ENCODE data around the gene HIVEP2. TPM values are rescaled to one million over a fixed set of nuclear protein-coding genes. Genes with fewer than 3 reads are reported as not detected.

The HIVEP2 gene
- total and polyA plus RNA-seq, 2 donors (not counting 1 experiment from before 2014, with no cell fraction given): 5.0 to 14.4 TPM

GRCh38 chr6:142830116-142830710 is 114.8 kb downstream of the HIVEP2 start:
- no peaks in the 10 kb centered on the region for H4K20me1 ChIP-seq (ENCODE audit: control insufficient read depth, extremely low read depth, insufficient read depth, low read length)
- TF ChIP-seq CTCF (conservative IDR thresholded peaks at IDR 0.05 in 1 of 2, IDR thresholded peaks at IDR 0.05 in 1 of 2; ENCODE audit: low read depth in 1 of 2, low read length in 2 of 2) (no peak), EZH2 (IDR thresholded peaks at IDR 0.05; ENCODE audit: low read length, missing control alignments) (no peak)
- H3K79me2 ChIP-seq (ENCODE audit: control insufficient read depth, insufficient read depth, low read length): no peaks in the 10 kb centered on the region
- H3K4me1 ChIP-seq (ENCODE audit: control insufficient read depth, extremely low read depth, insufficient read depth, low read length): peaks cover 3% of the 10 kb centered on the region
- H3K27ac ChIP-seq (ENCODE audit: insufficient read depth, low read length): no peak overlapping the region
- no peak overlapping the region for H3K4me2 ChIP-seq (ENCODE audit: extremely low read depth, insufficient read depth, low read length)
- no peaks in the 10 kb centered on the region for H3K27me3 ChIP-seq (ENCODE audit: control insufficient read depth, insufficient read depth, low read length)
- H2AFZ ChIP-seq (ENCODE audit: low read length): no peak overlapping the region
- H3K36me3 ChIP-seq (ENCODE audit: control insufficient read depth, insufficient read depth, low read length): no peaks in the 10 kb centered on the region
- no peak overlapping the region for H3K4me3 ChIP-seq (replicated peaks in 1 of 4; ENCODE audit: control extremely low read depth in 1 of 4, insufficient read depth in 1 of 4, low read depth in 3 of 4, low read length in 4 of 4)
- no peaks in the 10 kb centered on the region for H3K9me3 ChIP-seq (ENCODE audit: control insufficient read depth, insufficient read depth, low read depth, low read length)
- no peak for DNase-seq (ENCODE audit: low read depth in 2 of 2)
- H3K9ac ChIP-seq (ENCODE audit: insufficient read depth, low read length): no peak overlapping the region

GRCh38 chr6:142829556-142829955 is 115.4 kb downstream of the HIVEP2 start:
- H3K9me3 ChIP-seq (ENCODE audit: control insufficient read depth, insufficient read depth, low read depth, low read length): no peaks in the 10 kb centered on the region
- H2AFZ ChIP-seq (ENCODE audit: low read length): no peak overlapping the region
- H3K4me3 ChIP-seq (replicated peaks in 1 of 4; ENCODE audit: control extremely low read depth in 1 of 4, insufficient read depth in 1 of 4, low read depth in 3 of 4, low read length in 4 of 4): no peak overlapping the region
- no peak overlapping the region for H3K4me2 ChIP-seq (ENCODE audit: extremely low read depth, insufficient read depth, low read length)
- no peak for TF ChIP-seq CTCF (conservative IDR thresholded peaks at IDR 0.05 in 1 of 2, IDR thresholded peaks at IDR 0.05 in 1 of 2; ENCODE audit: low read depth in 1 of 2, low read length in 2 of 2)
- TF ChIP-seq EZH2 (IDR thresholded peaks at IDR 0.05; ENCODE audit: low read length, missing control alignments): no peak
- no peaks in the 10 kb centered on the region for H3K36me3 ChIP-seq (ENCODE audit: control insufficient read depth, insufficient read depth, low read length)
- no peaks in the 10 kb centered on the region for H4K20me1 ChIP-seq (ENCODE audit: control insufficient read depth, extremely low read depth, insufficient read depth, low read length)
- H3K9ac ChIP-seq (ENCODE audit: insufficient read depth, low read length): no peak overlapping the region
- no peaks in the 10 kb centered on the region for H3K27me3 ChIP-seq (ENCODE audit: control insufficient read depth, insufficient read depth, low read length)
- no peak for DNase-seq (ENCODE audit: low read depth in 2 of 2)
- peaks cover 4% of the 10 kb centered on the region for H3K4me1 ChIP-seq (ENCODE audit: control insufficient read depth, extremely low read depth, insufficient read depth, low read length)
- H3K27ac ChIP-seq (ENCODE audit: insufficient read depth, low read length): no peak overlapping the region
- H3K79me2 ChIP-seq (ENCODE audit: control insufficient read depth, insufficient read depth, low read length): peaks cover under 1% of the 10 kb centered on the region

- Histone ChIP-seq H2AFZ (ENCODE audit: low read length) (no peak overlapping the region), H3K4me1 (ENCODE audit: control insufficient read depth, extremely low read depth, insufficient read depth, low read length) (peaks cover 2% of the 10 kb centered on the region), H3K79me2 (ENCODE audit: control insufficient read depth, insufficient read depth, low read length) (peaks cover 7% of the 10 kb centered on the region), H3K27ac (ENCODE audit: insufficient read depth, low read length) (no peak overlapping the region), H3K9ac (ENCODE audit: insufficient read depth, low read length) (no peak overlapping the region), H3K4me2 (ENCODE audit: extremely low read depth, insufficient read depth, low read length) (no peak overlapping the region), H3K36me3 (ENCODE audit: control insufficient read depth, insufficient read depth, low read length) (no peaks in the 10 kb centered on the region), H4K20me1 (ENCODE audit: control insufficient read depth, extremely low read depth, insufficient read depth, low read length) (no peaks in the 10 kb centered on the region), H3K27me3 (ENCODE audit: control insufficient read depth, insufficient read depth, low read length) (no peaks in the 10 kb centered on the region), H3K9me3 (ENCODE audit: control insufficient read depth, insufficient read depth, low read depth, low read length) (no peaks in the 10 kb centered on the region), H3K4me3 (replicated peaks in 1 of 4; ENCODE audit: control extremely low read depth in 1 of 4, insufficient read depth in 1 of 4, low read depth in 3 of 4, low read length in 4 of 4) (no peak overlapping the region)
- TF ChIP-seq CTCF (conservative IDR thresholded peaks at IDR 0.05 in 1 of 2, IDR thresholded peaks at IDR 0.05 in 1 of 2; ENCODE audit: low read depth in 1 of 2, low read length in 2 of 2): no peak
- no peak for TF ChIP-seq EZH2 (IDR thresholded peaks at IDR 0.05; ENCODE audit: low read length, missing control alignments)
- DNase-seq (ENCODE audit: low read depth in 2 of 2): no peak
Measured at GRCh38 chr6:142827991-142828390, 117.0 kb downstream of the HIVEP2 start.

All from fibroblast of lung (primary cell).